Stomach (tissue), 4 donors: Measurements from ENCODE around the gene CDK17.

ENCODE experiments used
- CTCF ChIP-seq, 7 experiments: fragments of 450-650 bp in 4 of 7; fragments of 200-600 bp in 3 of 7; sonication (generic) in 3 of 7; IDR thresholded peaks; one replicate each; pipeline ENCODE4 v1.5.1; 2016 to 2019; ENCODE audit warnings: antibody characterized with exemption in 7 of 7, control low read depth in 2 of 7, mild to moderate bottlenecking in 1 of 7
- EP300 ChIP-seq: sonication (generic); formaldehyde crosslinking; IDR thresholded peaks from one replicate; pipeline ENCODE4 v1.6.1; 2017; ENCODE audit warnings: antibody characterized with exemption
- POLR2A ChIP-seq, 4 donors: fragments of 450-650 bp; IDR thresholded peaks; one replicate each; pipeline ENCODE4 v1.6.1; 2016; ENCODE audit warnings: antibody characterized with exemption in 4 of 4, control low read depth in 2 of 4, mild to moderate bottlenecking in 1 of 4, moderate library complexity in 1 of 4
- POLR2AphosphoS5 ChIP-seq, 3 donors: sonication (generic); formaldehyde crosslinking; IDR thresholded peaks; one replicate each; pipeline ENCODE4 v1.6.1; 2016; ENCODE audit warnings: antibody characterized with exemption in 3 of 3

GRCh38 chr12:96402061-96402460, 1.8 kb upstream of the CDK17 start:
- TF ChIP-seq CTCF (IDR thresholded peaks at IDR 0.05): no peak
- TF ChIP-seq POLR2AphosphoS5 (IDR thresholded peaks at IDR 0.05): no peak
- no peak for TF ChIP-seq POLR2A (IDR thresholded peaks at IDR 0.05)
- no peak for TF ChIP-seq EP300
